RWPE2 (cell line): ENCODE results near the gene YIPF4.
"Not testable (repeated sequence)": the region's sequence is repeated elsewhere in the genome, so short reads cannot be mapped to it uniquely, and the experiment has no call there.

Experiments used
- ATAC-seq: fragments of 200-7000 bp; cut with Tn5 transposase; 3 replicates; pipeline ENCODE4 v1.9.1; 2021; ENCODE audit warnings: low read depth
- DNase-seq: peaks from one replicate; pipeline ENCODE4 v3.0.0-alpha.2; 2020; ENCODE audit warnings: low spot score
- H3K27ac ChIP-seq: fragments of 450-650 bp; 2 replicates; pipeline ENCODE4 v1.5.1; 2017; ENCODE audit warnings: mild to moderate bottlenecking; ENCODE audit not compliant: poor library complexity, severe bottlenecking
- H3K27me3 ChIP-seq: fragments of 250-450 bp; sonication (Bioruptor Pico); 2 replicates; pipeline ENCODE4 v1.5.1; 2021; ENCODE audit warnings: mild to moderate bottlenecking, moderate library complexity; ENCODE audit not compliant: insufficient read depth, poor library complexity, severe bottlenecking
- H3K36me3 ChIP-seq: fragments of 250-450 bp; sonication (Bioruptor Pico); 2 replicates; pipeline ENCODE4 v1.5.1; 2020; ENCODE audit warnings: low read depth, mild to moderate bottlenecking, moderate library complexity
- H3K4me1 ChIP-seq: fragments of 250-450 bp; sonication (Bioruptor Pico); 2 replicates; pipeline ENCODE4 v1.5.1; 2021; ENCODE audit warnings: mild to moderate bottlenecking, moderate library complexity; ENCODE audit not compliant: insufficient read depth, poor library complexity, severe bottlenecking
- H3K4me3 ChIP-seq: fragments of 250-450 bp; sonication (Bioruptor Pico); 2 replicates; pipeline ENCODE4 v1.5.1; 2021; ENCODE audit warnings: mild to moderate bottlenecking, moderate library complexity; ENCODE audit not compliant: severe bottlenecking
- H3K9me3 ChIP-seq: fragments of 250-450 bp; sonication (Bioruptor Pico); 2 replicates; pipeline ENCODE4 v1.5.1; 2021; ENCODE audit warnings: mild to moderate bottlenecking, moderate library complexity; ENCODE audit not compliant: severe bottlenecking
- CTCF ChIP-seq: fragments of 450-650 bp; IDR thresholded peaks from one replicate; pipeline ENCODE4 v1.5.1; 2017; ENCODE audit warnings: mild to moderate bottlenecking, moderate library complexity; ENCODE audit not compliant: poor library complexity, severe bottlenecking

YIPF4 gene

GRCh38 chr2:32291746-32292145, 14.0 kb downstream of the YIPF4 start:
- Histone ChIP-seq H3K36me3 (peaks cover 41% of the 10 kb centered on the region), H3K27me3 (no peaks in the 10 kb centered on the region), H3K27ac (no peak overlapping the region), H3K4me1 (peaks cover 18% of the 10 kb centered on the region), H3K4me3 (no peak overlapping the region), H3K9me3 (no peaks in the 10 kb centered on the region)
- DNase-seq (no peak), ATAC-seq (no peak)
- TF ChIP-seq CTCF = no peak

DNA sequence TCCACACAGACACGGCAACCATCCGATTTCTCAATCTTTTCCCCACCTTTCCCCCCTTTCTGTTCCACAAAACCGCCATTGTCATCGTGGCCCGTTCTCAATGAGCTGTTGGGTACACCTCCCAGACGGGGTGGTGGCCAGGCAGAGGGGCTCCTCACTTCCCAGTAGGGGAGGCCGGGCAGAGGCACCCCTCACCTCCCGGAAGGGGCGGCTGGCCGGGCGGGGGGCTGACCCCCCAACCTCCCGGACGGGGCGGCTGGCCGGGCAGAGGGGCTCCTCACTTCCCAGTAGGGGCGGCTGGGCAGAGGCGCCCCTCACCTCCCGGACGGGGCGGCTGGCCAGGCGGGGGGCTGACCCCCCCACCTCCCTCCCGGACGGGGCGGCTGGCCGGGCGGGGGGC, 15.8 kb downstream of the YIPF4 start:
- not testable (repeated sequence) for ATAC-seq, DNase-seq
- H3K36me3 ChIP-seq = peaks cover 51% of the 10 kb centered on the region

GRCh38 chr2:32293966-32294562, 16.4 kb downstream of the YIPF4 start:
- ATAC-seq, H3K27ac ChIP-seq, H3K9me3 ChIP-seq, DNase-seq, H3K4me3 ChIP-seq, H3K27me3 ChIP-seq: not testable (repeated sequence)
- H3K36me3 ChIP-seq = peaks cover 55% of the 10 kb centered on the region
- H3K4me1 ChIP-seq = peaks cover 10% of the 10 kb centered on the region

More for the DNA sequence above, 15.8 kb downstream of the YIPF4 start:
- not testable (repeated sequence) for H3K9me3 ChIP-seq, H3K27ac ChIP-seq, H3K27me3 ChIP-seq, H3K4me3 ChIP-seq
- H3K4me1 ChIP-seq = peaks cover 16% of the 10 kb centered on the region

GRCh38 chr2:32310577-32310976, 32.9 kb downstream of the YIPF4 start:
- Histone ChIP-seq H3K27me3 (no peaks in the 10 kb centered on the region), H3K27ac (no peak overlapping the region), H3K4me1 (no peaks in the 10 kb centered on the region), H3K4me3 (no peak overlapping the region), H3K36me3 (peaks cover 31% of the 10 kb centered on the region), H3K9me3 (no peaks in the 10 kb centered on the region)
- ATAC-seq (no peak), DNase-seq (no peak)
- no peak for TF ChIP-seq CTCF

DNA sequence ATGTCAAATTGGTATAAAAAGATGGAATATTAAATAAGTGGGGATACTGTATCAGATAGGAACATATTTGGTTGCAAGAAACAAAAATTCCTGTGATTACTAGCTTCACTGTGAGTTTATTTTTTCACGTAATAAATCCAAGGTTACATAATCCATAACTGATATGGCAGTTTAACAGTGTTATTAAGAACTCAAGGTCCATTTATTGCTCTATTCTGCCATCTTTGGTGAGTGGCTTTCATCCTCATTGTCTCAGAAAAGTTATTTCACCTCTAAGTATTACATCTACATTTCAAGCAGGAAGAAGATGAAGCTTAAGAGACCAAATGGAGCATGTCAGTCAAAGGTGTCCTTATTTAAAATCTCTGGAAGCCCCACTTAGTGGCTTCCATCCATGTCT, 37.2 kb downstream of the YIPF4 start:
- Histone ChIP-seq H3K9me3 (no peaks in the 10 kb centered on the region), H3K4me3 (no peak overlapping the region), H3K4me1 (no peaks in the 10 kb centered on the region), H3K27me3 (no peaks in the 10 kb centered on the region), H3K36me3 (peaks cover 9% of the 10 kb centered on the region; the same call in 1 of the 2 replicates), H3K27ac (no peak overlapping the region)
- ATAC-seq = no peak
- TF ChIP-seq CTCF = no peak
- DNase-seq = no peak

- not testable (repeated sequence) for H3K4me3 ChIP-seq, H3K9me3 ChIP-seq, H3K4me1 ChIP-seq, ATAC-seq, H3K27ac ChIP-seq, H3K36me3 ChIP-seq, DNase-seq, H3K27me3 ChIP-seq
Measured at GRCh38 chr2:32328679-32329078, 51.0 kb downstream of the YIPF4 start.

DNA sequence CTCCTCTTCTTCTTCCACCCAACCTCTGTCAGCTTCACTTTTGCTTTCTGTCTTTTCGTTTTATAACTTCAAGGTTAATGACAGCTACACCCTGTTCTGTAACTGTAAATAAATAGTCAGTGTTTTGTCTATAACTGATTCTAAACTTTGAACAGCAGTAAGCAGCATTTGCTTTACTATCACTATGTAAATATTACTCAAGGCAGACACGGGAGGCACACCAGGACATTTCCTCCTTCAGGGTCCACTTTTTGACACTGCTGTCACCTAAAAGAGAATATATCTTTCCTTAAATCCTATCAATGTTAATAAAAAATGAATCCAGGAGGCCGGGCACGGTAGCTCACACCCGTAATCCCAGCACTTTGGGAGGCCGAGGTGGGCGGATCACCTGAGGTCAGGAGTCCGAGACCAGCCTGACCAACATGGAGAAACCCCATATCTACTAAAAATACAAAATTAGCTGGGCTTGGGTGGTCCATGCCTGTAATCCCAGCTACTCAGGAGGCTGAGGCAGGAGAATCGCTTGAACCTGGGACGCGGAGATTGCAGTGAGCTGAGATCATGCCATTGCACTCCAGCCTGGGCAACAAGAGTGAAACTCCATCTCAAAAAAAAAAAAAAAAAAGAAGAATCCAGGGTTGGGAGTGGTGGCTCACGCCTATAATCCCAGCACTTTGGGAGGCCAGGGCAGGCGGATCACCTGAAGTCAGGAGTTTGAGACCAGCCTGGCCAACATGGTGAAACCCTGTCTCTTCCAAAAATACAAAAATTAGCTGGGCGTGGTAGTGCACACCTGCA, 51.7 kb downstream of the YIPF4 start:
- not testable (repeated sequence) for DNase-seq, H3K4me1 ChIP-seq, ATAC-seq, H3K27me3 ChIP-seq, H3K4me3 ChIP-seq, H3K9me3 ChIP-seq, H3K27ac ChIP-seq, H3K36me3 ChIP-seq
